Prostate gland (tissue), 2 donors: ENCODE measurements around the gene MEGF9.

Experiments
- CTCF ChIP-seq, 4 experiments: fragments of 200-600 bp in 2 of 4; fragments of 450-650 bp in 2 of 4; sonication (generic) in 2 of 4; IDR thresholded peaks; 1 replicate in 3 of 4; 2 replicates in 1 of 4; pipeline ENCODE4 v1.5.1; 2016 to 2019; ENCODE audit warnings: antibody characterized with exemption in 4 of 4, mild to moderate bottlenecking in 2 of 4, moderate library complexity in 2 of 4
- POLR2A ChIP-seq: fragments of 450-650 bp; IDR thresholded peaks from one replicate; pipeline ENCODE4 v1.6.1; 2016; ENCODE audit warnings: antibody characterized with exemption, mild to moderate bottlenecking

DNA sequence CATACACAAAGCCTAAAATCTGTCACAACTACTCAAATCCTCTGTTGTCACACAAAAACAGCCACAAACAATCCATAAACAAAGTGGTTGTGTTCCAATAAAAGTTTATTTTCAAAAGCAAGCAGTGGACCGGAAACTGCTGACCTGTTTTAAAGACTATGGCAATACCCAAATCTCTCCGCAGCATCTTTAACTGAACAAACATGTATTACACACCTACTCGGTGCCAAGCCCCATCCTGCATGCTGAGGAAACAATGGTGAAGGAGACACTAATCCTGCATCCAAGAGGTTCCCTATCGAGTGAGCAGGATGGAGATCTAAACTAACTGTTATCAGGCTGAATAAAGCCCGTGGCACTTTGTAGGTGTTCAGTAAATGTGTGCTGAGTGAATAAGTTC is 145.5 kb downstream of the MEGF9 start:
- TF ChIP-seq CTCF (IDR thresholded peaks at IDR 0.05) = no peak
- no peak for TF ChIP-seq POLR2A
